GM12873 (cell line): ENCODE measurements around the gene NBAS.

Experiments
- TF ChIP-seq, protein P1 (sequence below): IDR thresholded peaks from 2 replicates; pipeline ENCODE4 v1.5.1; 2012; ENCODE audit warnings: low read depth, mild to moderate bottlenecking, moderate library complexity, low read length, control low read depth; ENCODE audit not compliant: insufficient read depth; ENCODE audit errors: missing control alignments

The NBAS gene

GRCh38 chr2:15492773-15493325 lies 68.3 kb downstream of the NBAS start:
- TF ChIP-seq, protein P1, sequence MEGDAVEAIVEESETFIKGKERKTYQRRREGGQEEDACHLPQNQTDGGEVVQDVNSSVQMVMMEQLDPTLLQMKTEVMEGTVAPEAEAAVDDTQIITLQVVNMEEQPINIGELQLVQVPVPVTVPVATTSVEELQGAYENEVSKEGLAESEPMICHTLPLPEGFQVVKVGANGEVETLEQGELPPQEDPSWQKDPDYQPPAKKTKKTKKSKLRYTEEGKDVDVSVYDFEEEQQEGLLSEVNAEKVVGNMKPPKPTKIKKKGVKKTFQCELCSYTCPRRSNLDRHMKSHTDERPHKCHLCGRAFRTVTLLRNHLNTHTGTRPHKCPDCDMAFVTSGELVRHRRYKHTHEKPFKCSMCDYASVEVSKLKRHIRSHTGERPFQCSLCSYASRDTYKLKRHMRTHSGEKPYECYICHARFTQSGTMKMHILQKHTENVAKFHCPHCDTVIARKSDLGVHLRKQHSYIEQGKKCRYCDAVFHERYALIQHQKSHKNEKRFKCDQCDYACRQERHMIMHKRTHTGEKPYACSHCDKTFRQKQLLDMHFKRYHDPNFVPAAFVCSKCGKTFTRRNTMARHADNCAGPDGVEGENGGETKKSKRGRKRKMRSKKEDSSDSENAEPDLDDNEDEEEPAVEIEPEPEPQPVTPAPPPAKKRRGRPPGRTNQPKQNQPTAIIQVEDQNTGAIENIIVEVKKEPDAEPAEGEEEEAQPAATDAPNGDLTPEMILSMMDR = no peak

- TF ChIP-seq, protein P1 = no peak
These were observed 74.4 kb downstream of the NBAS start for GRCh38 chr2:15486770-15487169.

DNA sequence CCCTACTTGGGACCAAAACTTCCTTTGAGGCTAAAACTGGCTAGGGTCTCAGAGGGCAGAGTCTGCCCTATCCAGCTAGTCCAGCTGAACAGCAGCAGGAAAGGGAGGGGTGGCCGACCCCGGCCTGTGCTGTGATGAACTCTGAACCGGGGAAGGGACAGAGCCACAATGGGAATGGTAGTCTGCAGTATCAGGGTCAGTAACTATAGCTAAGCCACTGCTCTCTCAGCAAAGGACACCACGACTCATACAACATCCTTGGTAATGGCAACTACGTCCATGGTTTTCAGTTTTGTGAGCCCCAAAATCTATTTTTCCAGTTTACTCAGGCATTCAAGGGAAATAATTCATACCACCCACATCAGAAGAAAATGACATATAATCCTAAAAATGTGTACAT lies 75.2 kb downstream of the NBAS start:
- TF ChIP-seq, protein P1 = no peak

DNA sequence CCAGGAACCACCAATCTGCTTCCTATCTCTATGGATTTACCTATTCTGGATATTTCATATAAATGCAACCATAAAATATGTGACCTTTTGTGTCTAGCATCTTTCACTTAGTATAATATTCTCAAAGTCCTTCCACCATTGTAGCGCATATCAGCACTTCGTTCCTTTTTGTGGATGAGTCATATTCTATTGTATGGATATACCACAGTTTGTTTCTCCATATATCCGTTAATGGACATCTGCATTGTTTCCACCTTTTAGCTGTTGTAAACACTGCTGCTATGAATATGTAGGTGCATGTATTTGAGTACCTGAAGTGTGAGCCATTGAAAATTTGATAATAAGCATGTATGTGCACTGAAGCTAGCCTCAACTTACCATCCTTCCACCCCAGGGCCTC lies 80.1 kb downstream of the NBAS start:
- TF ChIP-seq, protein P1 = no peak

- TF ChIP-seq, protein P1 = no peak
These were observed 80.6 kb downstream of the NBAS start for GRCh38 chr2:15480552-15480951.

- TF ChIP-seq, protein P1 = no peak
These were observed 88.3 kb downstream of the NBAS start for GRCh38 chr2:15472876-15473275.

GRCh38 chr2:15472133-15472532 lies 89.0 kb downstream of the NBAS start:
- TF ChIP-seq, protein P1 = no peak
